ENCODE results near the gene TTC36.

DNA sequence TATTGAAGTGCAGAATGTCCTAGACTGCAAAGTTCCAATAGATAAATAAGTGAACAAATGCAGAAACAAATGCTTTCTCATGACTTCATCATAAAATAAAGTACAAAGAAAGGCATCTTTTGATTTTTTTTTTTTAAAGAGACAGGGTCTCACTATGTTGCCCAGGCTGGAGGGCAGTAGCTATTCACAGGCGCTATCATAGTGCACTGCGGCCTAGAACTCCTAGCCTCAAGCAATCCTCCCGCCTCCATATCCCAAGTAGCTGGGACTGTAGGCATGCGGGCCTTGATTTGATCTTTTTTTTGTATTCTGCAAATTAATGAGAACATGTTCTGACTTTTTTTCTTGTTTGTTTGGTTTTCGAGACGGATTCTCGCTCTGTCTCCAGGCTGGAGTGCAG is 47.4 kb downstream of the TTC36 start:
- no peak for TF ChIP-seq POLR2A (IDR thresholded peaks at IDR 0.05)
- TF ChIP-seq, protein P1, sequence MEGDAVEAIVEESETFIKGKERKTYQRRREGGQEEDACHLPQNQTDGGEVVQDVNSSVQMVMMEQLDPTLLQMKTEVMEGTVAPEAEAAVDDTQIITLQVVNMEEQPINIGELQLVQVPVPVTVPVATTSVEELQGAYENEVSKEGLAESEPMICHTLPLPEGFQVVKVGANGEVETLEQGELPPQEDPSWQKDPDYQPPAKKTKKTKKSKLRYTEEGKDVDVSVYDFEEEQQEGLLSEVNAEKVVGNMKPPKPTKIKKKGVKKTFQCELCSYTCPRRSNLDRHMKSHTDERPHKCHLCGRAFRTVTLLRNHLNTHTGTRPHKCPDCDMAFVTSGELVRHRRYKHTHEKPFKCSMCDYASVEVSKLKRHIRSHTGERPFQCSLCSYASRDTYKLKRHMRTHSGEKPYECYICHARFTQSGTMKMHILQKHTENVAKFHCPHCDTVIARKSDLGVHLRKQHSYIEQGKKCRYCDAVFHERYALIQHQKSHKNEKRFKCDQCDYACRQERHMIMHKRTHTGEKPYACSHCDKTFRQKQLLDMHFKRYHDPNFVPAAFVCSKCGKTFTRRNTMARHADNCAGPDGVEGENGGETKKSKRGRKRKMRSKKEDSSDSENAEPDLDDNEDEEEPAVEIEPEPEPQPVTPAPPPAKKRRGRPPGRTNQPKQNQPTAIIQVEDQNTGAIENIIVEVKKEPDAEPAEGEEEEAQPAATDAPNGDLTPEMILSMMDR (IDR thresholded peaks at IDR 0.05): no peak
